A549 (cell line): ENCODE results near the gene ZNRF3. TPM values are rescaled to one million over a fixed set of nuclear protein-coding genes. Genes with fewer than 3 reads are reported as not detected.

Experiments
- ATAC-seq, 2 experiments: fragments of 200-7000 bp in 1 of 2; fragments of >200 bp in 1 of 2; cut with Nextera tagmentation in 1 of 2; cut with Tn5 transposase in 1 of 2; 3 replicates each; pipeline versions ENCODE4 v1.8.0 to v1.9.1; 2018 to 2020; ENCODE audit warnings: mild to moderate bottlenecking in 1 of 2, moderate library complexity in 1 of 2
- CTCF ChIA-PET: fragments of 300-600 bp; sonication (Branson Sonifier 250); formaldehyde crosslinking; extraction: SDS; loops from one replicate; lab custom pipeline; 2021; ENCODE audit warnings: antibody characterized with exemption, inconsistent platforms; lab: Yijun Ruan, JAX
- POLR2A ChIA-PET: fragments of 350-600 bp; formaldehyde crosslinking; extraction: SDS; loops from one replicate; lab custom pipeline; 2021; ENCODE audit warnings: antibody characterized with exemption, inconsistent platforms; lab: Yijun Ruan, JAX
- DNase-seq, 2 experiments: peaks; one replicate each; pipeline versions ENCODE4 v3.0.0 to v3.0.0-alpha.2; 2011 to 2016; ENCODE audit warnings: low read depth in 1 of 2, low spot score in 1 of 2
- FAIRE-seq: peaks from 2 replicates; lab custom pipeline; 2011; peaks lifted over from hg19 to GRCh38; lab: Jason Lieb, UNC
- H3K27ac ChIP-seq, 2 experiments: fragments of >200 bp; sonication (Bioruptor Twin); formaldehyde crosslinking; 3 replicates each; pipeline ENCODE4 v1.5.1; 2016 to 2017
- H3K4me1 ChIP-seq: fragments of >200 bp; sonication (Bioruptor Twin); formaldehyde crosslinking; 3 replicates; pipeline ENCODE4 v1.6.1; 2016
- H3K4me2 ChIP-seq: fragments of >200 bp; sonication (Bioruptor Twin); formaldehyde crosslinking; 3 replicates; pipeline ENCODE4 v1.6.1; 2016
- H3K4me3 ChIP-seq: fragments of >200 bp; sonication (Bioruptor Twin); formaldehyde crosslinking; 3 replicates; pipeline ENCODE4 v1.5.1; 2016
- H3K9me3 ChIP-seq: fragments of >200 bp; sonication (Bioruptor Twin); formaldehyde crosslinking; 3 replicates; pipeline ENCODE4 v1.6.1; 2016
- CHD2 ChIP-seq: fragments of 150-350 bp; IDR thresholded peaks from 2 replicates; pipeline ENCODE4 v1.6.1; 2014; ENCODE audit warnings: low read length; ENCODE audit not compliant: partially characterized antibody
- E2F6 ChIP-seq: IDR thresholded peaks from 2 replicates; pipeline ENCODE4 v1.6.1; 2012; ENCODE audit warnings: low read depth, borderline replicate concordance
- EP300 ChIP-seq, 2 experiments: fragments of >200 bp; sonication (Bioruptor Twin); formaldehyde crosslinking; IDR thresholded peaks; 2 replicates in 1 of 2; 3 replicates in 1 of 2; pipeline ENCODE4 v1.6.1; 2016 to 2017
- HDAC2 ChIP-seq: fragments of 200-600 bp; sonication (generic); IDR thresholded peaks from 2 replicates; pipeline ENCODE4 v1.6.1; 2016
- HMGXB4 ChIP-seq: fragments of 250-450 bp; sonication (Bioruptor Pico); IDR thresholded peaks from 2 replicates; pipeline ENCODE4 v1.5.0; 2021; ENCODE audit warnings: mild to moderate bottlenecking, moderate library complexity, borderline replicate concordance
- HOXA7 ChIP-seq: fragments of 250-450 bp; sonication (Bioruptor Pico); IDR thresholded peaks from 2 replicates; pipeline ENCODE4 v1.5.0; 2020; ENCODE audit warnings: mild to moderate bottlenecking, moderate library complexity
- JUNB ChIP-seq: fragments of >200 bp; sonication (Bioruptor Twin); formaldehyde crosslinking; IDR thresholded peaks from 2 replicates; pipeline ENCODE4 v1.6.1; 2016
- MAX ChIP-seq: IDR thresholded peaks from 2 replicates; pipeline ENCODE4 v1.6.1; 2012
- MAZ ChIP-seq: fragments of 150-350 bp; IDR thresholded peaks from 2 replicates; pipeline ENCODE4 v1.6.1; 2014; ENCODE audit warnings: antibody characterized with exemption, low read depth, low read length, borderline replicate concordance
- MYC ChIP-seq: IDR thresholded peaks from 2 replicates; pipeline ENCODE4 v1.6.1; 2012; ENCODE audit warnings: mild to moderate bottlenecking, inconsistent platforms, low read length, improper control_type of control experiment, borderline replicate concordance
- PBX3 ChIP-seq: IDR thresholded peaks from 2 replicates; pipeline ENCODE4 v1.6.1; 2012
- POLR2A ChIP-seq: IDR thresholded peaks from 2 replicates; pipeline ENCODE4 v1.6.1; 2012; ENCODE audit warnings: mild to moderate bottlenecking, low read length
- POLR2AphosphoS2 ChIP-seq: conservative IDR thresholded peaks from 2 replicates; pipeline ENCODE4 v1.6.1; 2012; ENCODE audit warnings: low read length, improper control_type of control experiment, inconsistent platforms
- TFCP2L1 ChIP-seq: fragments of 250-450 bp; sonication (Bioruptor Pico); IDR thresholded peaks from 2 replicates; pipeline ENCODE4 v1.5.0; 2021; ENCODE audit warnings: mild to moderate bottlenecking
- USF2 ChIP-seq: fragments of 450-650 bp; IDR thresholded peaks from 2 replicates; pipeline ENCODE4 v1.6.1; 2014; ENCODE audit warnings: antibody characterized with exemption
- ZFP36 ChIP-seq: fragments of 450-650 bp; IDR thresholded peaks from 2 replicates; pipeline ENCODE4 v1.6.1; 2014; ENCODE audit warnings: borderline replicate concordance; ENCODE audit not compliant: partially characterized antibody
- WGBS: methylation state at CpG from one replicate; pipeline ENCODE4 v1.1.6; 2017; ENCODE audit errors: missing lambda C conversion rate; 5-methylcytosine and 5-hydroxymethylcytosine counted together
- polyA plus RNA-seq, 4 experiments: library from polyadenylated mRNA; depleted of rRNA in 3 of 4; stranded (reverse); fragments of >200 nt; fragmentation: RNase III in 1 of 4; extraction: RNeasy Plus Mini Kit Qiagen cat#74134 plus additional on column Dnase treatment in 1 of 4; gene quantifications; 2 replicates in 3 of 4; 3 replicates in 1 of 4; pipeline ENCODE4 v1.2.3, GENCODE V29; 2011 to 2017
- TF ChIP-seq, protein P1 (sequence below): fragments of 200-600 bp; sonication (generic); IDR thresholded peaks from 2 replicates; pipeline ENCODE4 v1.6.1; 2016; ENCODE audit warnings: antibody characterized with exemption, mild to moderate bottlenecking, moderate library complexity
- TF ChIP-seq, protein P2 (sequence below): fragments of >200 bp; sonication (Bioruptor Twin); formaldehyde crosslinking; IDR thresholded peaks from 3 replicates; pipeline ENCODE4 v1.5.1; 2016

The ZNRF3 gene
- polyA plus RNA-seq, 2 of the 4 experiments (the other 2 are of a cell fraction): 4.6 to 6.9 TPM

DNA sequence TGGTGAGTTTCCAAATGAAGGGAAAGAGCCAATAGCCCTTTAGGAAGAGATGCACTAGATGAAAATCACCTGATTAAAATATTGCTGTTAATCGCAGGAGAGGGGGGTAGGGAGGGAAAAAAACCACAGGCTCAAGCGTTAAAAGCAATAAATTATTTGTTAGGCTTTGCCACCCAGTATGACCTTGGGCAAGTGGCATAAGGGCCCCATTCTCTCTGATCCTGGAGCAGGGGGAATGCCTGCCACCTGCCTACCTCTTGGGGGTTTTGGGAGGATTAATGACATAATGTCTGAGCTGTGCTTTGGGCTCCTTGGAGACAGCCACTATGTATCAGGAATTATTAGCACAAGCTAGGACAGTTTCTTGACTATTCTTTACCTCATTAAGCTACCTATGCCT is 80.0 kb downstream of the ZNRF3 start:
- 87% methylated on average over 2 of the region's 2 CpGs for WGBS
- no peak for FAIRE-seq
- no peak for DNase-seq
- H3K27ac ChIP-seq: no peak overlapping the region
- ChIA-PET CTCF (interaction anchor here (0.6 kb wide), 1 partner anchor 93 kb away, joined by 3 read pairs; no protein-coding TSS in a partner anchor), POLR2A (no interaction called here)
- H3K4me2 ChIP-seq: no peak overlapping the region
- peaks cover 10% of the 10 kb centered on the region for H3K4me1 ChIP-seq
- no peak for ATAC-seq
- H3K9me3 ChIP-seq: no peaks in the 10 kb centered on the region
- H3K4me3 ChIP-seq: no peak overlapping the region
- TF ChIP-seq MAZ (no peak), EP300 (IDR thresholded peaks at IDR 0.05) (no peak), POLR2A (no peak), TFCP2L1 (CRISPR knock-in tag) (no peak), USF2 (no peak), HDAC2 (no peak), HOXA7 (CRISPR knock-in tag) (no peak), E2F6 (no peak), CHD2 (no peak), POLR2AphosphoS2 (no peak), MYC (no peak)
- TF ChIP-seq, protein P1, sequence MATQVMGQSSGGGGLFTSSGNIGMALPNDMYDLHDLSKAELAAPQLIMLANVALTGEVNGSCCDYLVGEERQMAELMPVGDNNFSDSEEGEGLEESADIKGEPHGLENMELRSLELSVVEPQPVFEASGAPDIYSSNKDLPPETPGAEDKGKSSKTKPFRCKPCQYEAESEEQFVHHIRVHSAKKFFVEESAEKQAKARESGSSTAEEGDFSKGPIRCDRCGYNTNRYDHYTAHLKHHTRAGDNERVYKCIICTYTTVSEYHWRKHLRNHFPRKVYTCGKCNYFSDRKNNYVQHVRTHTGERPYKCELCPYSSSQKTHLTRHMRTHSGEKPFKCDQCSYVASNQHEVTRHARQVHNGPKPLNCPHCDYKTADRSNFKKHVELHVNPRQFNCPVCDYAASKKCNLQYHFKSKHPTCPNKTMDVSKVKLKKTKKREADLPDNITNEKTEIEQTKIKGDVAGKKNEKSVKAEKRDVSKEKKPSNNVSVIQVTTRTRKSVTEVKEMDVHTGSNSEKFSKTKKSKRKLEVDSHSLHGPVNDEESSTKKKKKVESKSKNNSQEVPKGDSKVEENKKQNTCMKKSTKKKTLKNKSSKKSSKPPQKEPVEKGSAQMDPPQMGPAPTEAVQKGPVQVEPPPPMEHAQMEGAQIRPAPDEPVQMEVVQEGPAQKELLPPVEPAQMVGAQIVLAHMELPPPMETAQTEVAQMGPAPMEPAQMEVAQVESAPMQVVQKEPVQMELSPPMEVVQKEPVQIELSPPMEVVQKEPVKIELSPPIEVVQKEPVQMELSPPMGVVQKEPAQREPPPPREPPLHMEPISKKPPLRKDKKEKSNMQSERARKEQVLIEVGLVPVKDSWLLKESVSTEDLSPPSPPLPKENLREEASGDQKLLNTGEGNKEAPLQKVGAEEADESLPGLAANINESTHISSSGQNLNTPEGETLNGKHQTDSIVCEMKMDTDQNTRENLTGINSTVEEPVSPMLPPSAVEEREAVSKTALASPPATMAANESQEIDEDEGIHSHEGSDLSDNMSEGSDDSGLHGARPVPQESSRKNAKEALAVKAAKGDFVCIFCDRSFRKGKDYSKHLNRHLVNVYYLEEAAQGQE: no peak
- TF ChIP-seq, all 56 proteins: peak for 0

GRCh38 chr22:28967163-28967665 is 83.8 kb downstream of the ZNRF3 start:
- no peak for TF ChIP-seq ZFP36
- no peak for TF ChIP-seq PBX3
- TF ChIP-seq JUNB: no peak
- TF ChIP-seq, protein P2, sequence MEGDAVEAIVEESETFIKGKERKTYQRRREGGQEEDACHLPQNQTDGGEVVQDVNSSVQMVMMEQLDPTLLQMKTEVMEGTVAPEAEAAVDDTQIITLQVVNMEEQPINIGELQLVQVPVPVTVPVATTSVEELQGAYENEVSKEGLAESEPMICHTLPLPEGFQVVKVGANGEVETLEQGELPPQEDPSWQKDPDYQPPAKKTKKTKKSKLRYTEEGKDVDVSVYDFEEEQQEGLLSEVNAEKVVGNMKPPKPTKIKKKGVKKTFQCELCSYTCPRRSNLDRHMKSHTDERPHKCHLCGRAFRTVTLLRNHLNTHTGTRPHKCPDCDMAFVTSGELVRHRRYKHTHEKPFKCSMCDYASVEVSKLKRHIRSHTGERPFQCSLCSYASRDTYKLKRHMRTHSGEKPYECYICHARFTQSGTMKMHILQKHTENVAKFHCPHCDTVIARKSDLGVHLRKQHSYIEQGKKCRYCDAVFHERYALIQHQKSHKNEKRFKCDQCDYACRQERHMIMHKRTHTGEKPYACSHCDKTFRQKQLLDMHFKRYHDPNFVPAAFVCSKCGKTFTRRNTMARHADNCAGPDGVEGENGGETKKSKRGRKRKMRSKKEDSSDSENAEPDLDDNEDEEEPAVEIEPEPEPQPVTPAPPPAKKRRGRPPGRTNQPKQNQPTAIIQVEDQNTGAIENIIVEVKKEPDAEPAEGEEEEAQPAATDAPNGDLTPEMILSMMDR: no peak
- TF ChIP-seq MAX: no peak
- no peak for TF ChIP-seq HMGXB4 (CRISPR knock-in tag)
- Histone ChIP-seq H3K27ac (no peak overlapping the region), H3K4me3 (no peak overlapping the region), H3K4me1 (peaks cover 5% of the 10 kb centered on the region; the same call in 2 of the 3 replicates), H3K4me2 (no peak overlapping the region), H3K9me3 (no peaks in the 10 kb centered on the region)
- DNase-seq (no peak), FAIRE-seq (no peak), ATAC-seq (no peak)
- CTCF ChIA-PET: interaction anchor here (0.5 kb wide), 1 partner anchor 244 kb away, joined by 3 read pairs; no protein-coding TSS in a partner anchor
- WGBS: 88% methylated on average over 6 of the region's 6 CpGs
- POLR2A ChIA-PET: no interaction called here
